HG02610 (cell line): ENCODE data around the gene RHOBTB1.

Experiments used
- ATAC-seq: cut with Tn5 transposase; IDR thresholded peaks from one replicate; pipeline ENCODE4 v1.9.1; 2021; ENCODE audit warnings: mild to moderate bottlenecking, moderate library complexity; ENCODE audit not compliant: unreplicated experiment

RHOBTB1 gene

GRCh38 chr10:60823324-60823723, 120.7 kb downstream of the RHOBTB1 start:
- no peak for ATAC-seq

DNA sequence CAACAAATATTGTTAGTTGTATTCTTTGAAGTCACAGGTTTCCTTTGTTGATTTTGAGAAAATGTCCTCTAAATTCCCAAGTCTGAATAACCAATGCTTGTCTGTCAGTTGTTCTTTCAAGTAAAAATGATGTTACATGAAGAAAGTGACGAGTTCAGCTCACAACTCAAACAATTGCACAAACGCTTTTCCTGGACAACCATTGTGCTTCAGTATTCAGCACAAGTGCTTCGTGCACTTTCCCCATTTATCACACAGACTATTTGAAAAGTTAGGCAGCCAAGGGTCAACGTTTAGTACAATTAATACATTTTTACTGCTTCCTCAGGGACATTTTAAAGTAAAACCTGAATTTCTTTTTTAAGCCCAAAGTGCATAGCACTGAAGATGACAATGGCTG, 121.2 kb downstream of the RHOBTB1 start:
- no peak for ATAC-seq

GRCh38 chr10:60821656-60822055, 122.3 kb downstream of the RHOBTB1 start:
- ATAC-seq = no peak

GRCh38 chr10:60820093-60820754, 123.8 kb downstream of the RHOBTB1 start:
- ATAC-seq = peak; percentile 80
